GM21786 (cell line): ENCODE results near the gene SARNP.
"Not testable (repeated sequence)": the region's sequence is repeated elsewhere in the genome, so short reads cannot be mapped to it uniquely, and the experiment has no call there.

Source experiments
- ATAC-seq: cut with Tn5 transposase; IDR thresholded peaks from one replicate; pipeline ENCODE4 v1.9.1; 2021; ENCODE audit not compliant: unreplicated experiment

SARNP gene

DNA sequence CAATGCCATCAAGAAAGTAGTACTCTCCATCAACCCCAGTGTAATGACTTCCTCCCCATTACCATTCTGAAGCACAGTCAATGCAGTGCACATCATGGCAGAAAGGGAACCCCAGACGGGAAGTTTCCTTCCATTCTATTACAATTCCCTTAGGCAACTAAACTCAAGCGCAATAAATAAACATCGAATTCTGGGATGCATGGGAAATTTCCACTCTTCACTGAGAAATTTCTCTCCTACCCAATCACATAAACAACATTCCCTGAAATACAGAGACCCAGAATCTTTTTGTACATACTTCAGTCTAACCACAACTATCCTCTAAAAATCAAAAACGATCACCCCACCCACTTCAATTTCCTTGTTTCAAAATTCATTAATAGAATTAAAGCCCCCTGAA is 20.0 kb downstream of the SARNP start:
- no peak for ATAC-seq

- ATAC-seq: no peak
Measured at GRCh38 chr12:55797068-55797467, 20.5 kb downstream of the SARNP start.

DNA sequence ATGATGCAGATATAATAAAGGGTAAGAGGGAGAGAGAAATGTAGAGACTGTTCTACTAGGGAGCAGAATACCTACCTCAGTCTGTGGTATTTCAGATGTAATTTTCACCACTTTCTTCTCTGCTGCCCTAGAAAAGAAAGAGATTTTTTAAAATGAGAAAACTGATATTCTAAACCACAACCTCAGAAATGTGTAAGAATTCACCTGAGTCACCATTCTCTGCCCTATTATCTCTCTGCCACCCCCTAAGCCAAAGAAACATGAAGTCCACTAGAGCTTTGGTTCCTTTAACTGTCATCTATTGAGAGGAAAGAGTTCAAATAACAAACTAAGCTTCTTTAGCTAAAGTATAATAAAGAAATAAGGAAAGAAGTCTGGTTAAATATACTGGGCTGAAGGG is 21.6 kb downstream of the SARNP start:
- ATAC-seq: no peak

DNA sequence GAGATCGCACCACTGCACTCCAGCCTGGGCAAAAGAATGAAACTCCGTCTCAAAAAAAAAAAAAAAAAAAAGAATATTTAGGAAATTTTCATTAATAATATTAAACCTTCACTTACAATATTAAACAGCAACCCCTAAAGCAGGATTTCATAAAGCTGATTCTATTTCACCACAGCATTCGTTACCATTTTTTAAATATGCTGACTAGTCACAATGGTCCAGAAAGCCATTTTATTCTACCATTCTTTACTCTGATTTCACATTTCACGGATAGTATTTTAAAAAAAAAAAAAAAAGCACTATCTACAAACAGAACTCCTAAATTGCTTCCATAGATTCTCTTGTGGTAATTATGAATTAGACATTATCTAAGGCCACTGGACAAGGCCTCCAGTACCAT is 27.6 kb downstream of the SARNP start:
- no peak for ATAC-seq

DNA sequence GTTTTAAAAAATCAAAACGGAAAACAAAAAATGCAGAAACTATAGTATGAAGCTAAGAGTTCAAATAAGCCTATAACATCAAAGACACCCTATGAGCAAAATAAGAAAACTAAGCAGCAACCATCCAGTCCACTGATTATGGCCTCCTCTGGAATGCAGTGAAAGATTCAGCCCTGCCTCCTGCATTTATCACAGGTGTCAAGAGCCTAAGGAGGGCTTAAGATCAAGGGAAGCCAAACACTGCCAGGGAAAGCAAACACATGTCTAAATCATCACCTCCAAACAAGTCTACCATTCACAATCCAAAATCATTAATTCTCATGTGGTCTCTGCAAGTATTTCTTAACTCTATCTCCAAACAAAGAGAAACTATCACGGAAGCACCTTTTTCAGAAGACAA is 28.4 kb downstream of the SARNP start:
- ATAC-seq: no peak

DNA sequence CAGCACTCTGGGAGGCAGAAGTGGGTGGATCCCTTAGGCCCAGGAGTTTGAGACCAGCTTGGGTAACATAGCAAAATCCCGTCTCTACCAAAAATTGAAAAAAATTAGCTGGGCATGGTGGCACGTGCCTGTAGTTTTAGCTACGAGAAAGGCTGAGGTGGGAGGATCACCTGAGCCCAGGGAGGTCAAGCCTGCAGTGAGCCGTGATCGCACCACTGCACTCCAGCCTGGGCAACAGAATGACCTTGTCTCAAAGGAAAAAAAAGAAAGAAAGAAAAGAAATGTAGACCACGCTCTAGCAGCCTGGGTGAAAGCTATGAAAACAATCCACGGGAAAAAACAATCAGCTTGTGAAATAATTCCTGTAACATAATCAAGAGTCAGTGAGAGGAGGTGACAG is 29.0 kb downstream of the SARNP start:
- ATAC-seq: no peak

- no peak for ATAC-seq
Measured at GRCh38 chr12:55780685-55781084, 36.8 kb downstream of the SARNP start.

- ATAC-seq: no peak
Measured at GRCh38 chr12:55777856-55778255, 39.7 kb downstream of the SARNP start.

GRCh38 chr12:55771736-55772135 is 45.8 kb downstream of the SARNP start:
- no peak for ATAC-seq

DNA sequence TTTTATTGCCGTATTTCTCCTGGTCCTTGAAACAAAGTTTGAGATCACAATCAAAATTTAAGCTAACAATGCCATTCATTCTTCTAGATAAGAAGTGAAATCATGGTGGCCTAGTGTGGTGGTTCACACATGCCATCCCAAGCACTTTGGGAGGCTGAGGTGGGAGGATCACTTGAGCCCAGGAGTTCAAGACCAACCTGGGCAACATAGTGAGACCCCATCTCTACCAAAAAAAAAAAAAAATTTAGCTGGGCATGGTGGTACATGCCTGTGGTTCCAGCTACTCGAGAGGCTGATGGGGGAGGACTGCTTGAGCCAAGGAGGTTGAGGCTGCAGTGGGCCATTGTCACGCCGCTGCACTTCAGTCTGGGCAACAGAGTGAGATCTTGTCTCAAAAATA is 50.4 kb downstream of the SARNP start:
- no peak for ATAC-seq

DNA sequence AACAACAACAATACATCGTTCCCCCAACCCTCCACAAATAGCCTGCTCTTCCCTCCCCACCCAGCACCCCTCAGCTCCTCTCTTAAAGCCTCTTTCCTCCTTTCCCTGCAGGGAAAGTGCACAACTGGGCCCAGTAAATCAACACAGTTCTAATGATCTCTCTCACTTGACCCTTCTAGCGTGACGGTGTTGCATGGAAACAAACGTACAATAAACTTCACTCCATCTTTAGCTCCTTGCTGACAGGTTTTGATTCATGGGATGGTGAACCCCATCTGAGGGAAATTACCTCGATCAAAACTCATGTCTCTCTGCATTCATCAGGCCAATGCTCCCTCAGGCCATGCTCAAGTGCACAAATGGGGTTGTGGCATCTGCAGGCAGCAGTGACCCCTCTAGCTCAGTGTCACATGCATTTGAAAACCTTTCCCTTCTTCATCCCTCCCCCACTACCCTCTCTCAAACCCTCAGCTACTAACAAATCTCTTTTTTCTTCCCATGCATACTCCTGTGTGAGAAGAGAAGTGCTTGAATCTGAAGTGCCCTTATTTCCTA is 51.7 kb downstream of the SARNP start:
- ATAC-seq: no peak

GRCh38 chr12:55762646-55763045 is 54.9 kb downstream of the SARNP start:
- no peak for ATAC-seq

DNA sequence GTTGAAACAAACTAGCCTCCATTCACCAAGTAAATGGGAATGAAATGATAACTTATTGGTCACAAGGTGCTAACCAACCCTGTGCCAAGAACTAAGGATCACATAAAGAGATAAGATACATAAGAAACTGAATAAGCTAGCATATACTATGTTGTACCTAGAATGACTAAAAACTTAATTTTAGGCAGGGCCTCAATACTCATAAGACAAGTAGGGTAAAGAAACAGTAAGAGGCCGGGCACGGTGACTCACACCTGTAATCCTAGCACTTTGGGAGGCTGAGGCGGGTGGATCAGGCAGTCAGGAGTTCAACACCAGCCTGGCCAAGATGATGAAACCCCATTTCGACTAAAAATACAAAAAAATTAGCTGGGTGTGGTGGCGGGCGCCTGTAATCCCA is 56.9 kb downstream of the SARNP start:
- no peak for ATAC-seq

DNA sequence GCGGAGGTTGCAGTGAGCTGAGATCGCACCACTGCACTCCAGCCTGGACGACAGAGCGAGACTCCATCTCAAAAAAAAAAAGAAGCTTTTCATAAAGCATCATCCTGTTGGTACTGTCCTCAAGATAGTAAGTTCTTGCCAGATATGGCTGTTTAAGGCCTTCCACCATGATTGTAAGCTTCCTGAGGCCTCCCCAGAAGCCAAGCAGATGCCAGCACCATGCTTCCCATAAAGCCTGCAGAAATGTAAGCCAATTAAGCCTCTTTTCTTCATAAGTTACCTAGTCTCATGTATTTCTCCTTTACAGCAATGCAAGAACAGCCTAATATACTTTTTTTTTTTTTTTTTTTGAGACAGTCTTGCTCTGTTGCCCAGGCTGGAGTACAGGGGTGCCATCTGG is 58.9 kb downstream of the SARNP start:
- ATAC-seq: not testable (repeated sequence)

DNA sequence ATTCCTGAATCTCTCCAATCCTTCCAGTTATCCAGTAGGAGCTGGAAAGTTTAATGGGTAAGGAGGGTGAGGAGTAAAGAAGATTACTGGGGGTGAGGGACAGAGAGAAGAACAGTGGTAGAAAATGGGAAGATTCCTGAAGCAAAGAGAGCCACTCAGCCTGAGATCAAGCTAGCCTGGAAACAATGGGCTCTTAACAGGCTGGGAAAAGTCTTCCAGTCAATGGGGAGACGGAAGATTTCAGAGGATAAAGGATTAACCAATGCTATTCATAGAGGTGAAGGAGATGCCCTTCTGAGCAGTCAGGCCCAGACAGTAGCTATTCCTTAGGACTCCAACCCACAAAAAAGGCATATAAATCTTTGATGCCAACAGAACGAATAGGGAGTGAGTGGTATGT is 59.8 kb downstream of the SARNP start:
- no peak for ATAC-seq

- ATAC-seq: no peak
Measured at GRCh38 chr12:55755246-55755645, 62.3 kb downstream of the SARNP start.

GRCh38 chr12:55748230-55748993 is 69.1 kb downstream of the SARNP start:
- no peak for ATAC-seq

- ATAC-seq: no peak
Measured at GRCh38 chr12:55746913-55747231, 70.7 kb downstream of the SARNP start.

- no peak for ATAC-seq
Measured at GRCh38 chr12:55746174-55746912, 71.2 kb downstream of the SARNP start.

DNA sequence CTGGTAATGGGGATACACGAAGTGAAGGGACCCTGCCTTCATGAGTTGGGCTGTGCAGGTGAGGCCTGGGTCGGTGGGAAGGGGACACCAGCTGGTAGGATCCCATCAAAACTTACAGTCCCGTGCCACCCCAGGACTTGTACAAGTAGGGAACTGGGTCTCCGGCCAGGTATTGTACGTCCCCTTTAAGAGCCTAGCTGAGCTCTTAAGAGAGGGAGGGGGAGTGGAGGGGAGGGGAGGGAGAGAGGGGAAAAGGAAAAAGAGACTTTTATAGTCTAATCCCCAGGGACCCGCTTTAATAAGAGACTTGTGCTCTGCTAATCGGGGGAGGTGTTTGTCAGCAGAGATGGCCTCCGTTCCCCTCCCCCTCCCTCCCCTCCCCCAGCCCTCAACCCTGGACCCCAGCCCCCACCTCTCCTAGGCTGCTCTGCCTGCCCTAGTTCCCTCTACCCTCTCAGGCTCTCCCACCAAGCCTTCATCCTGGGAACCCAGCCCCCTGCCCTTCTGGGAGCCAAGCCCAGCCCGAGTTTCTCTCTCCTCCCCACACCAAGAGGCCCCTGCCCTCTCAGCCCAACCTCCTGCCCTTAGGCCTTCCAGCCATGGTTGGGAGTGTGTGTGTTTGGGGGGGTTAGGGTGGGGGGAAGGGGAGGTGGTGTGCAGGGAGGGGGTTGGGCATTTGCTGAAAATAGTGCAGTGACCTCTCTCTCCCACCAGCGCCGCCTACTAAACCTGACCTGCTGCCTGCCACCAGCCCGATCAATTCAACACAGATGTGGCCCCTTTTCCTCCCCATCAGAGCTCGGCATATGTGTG is 72.0 kb downstream of the SARNP start:
- ATAC-seq: no peak

DNA sequence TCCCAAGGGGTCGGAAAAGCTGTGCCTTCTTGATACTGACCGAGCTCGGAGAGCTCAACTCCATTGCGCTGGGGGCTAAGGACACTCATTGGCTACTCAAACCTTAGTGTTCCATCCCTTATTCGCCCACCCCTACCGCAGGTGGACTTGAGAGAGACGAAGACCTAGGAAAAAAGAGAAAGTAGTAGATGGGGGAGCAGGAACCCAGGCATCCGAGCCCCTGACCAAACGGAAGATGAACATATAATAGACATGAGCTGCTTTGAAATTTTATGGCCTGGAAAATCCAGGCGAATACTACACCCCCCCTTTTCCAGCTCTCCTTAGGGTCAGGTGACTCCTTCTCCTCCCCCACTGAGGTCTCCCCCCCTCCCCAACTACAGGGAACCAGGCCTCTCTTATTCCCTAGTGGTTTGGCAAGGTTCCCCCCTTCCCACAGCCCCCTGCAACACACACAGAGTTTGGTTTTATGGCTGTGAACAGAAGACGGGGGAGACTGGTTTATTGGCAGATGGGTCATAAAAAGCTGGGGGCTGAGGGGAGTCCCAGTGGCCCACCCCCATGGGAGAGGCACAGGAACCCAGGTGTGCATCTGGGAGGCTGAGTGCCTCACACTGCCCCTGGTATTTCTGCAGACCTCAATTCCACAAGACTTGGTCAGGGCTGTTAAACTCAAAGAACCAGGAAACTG is 73.0 kb downstream of the SARNP start:
- ATAC-seq: no peak
